HG03159 (cell line): ENCODE measurements around the gene COL18A1.
"Not testable (repeated sequence)": the region's sequence is repeated elsewhere in the genome, so short reads cannot be mapped to it uniquely, and the experiment has no call there.

Source experiments
- ATAC-seq: cut with Tn5 transposase; IDR thresholded peaks from one replicate; pipeline ENCODE4 v1.9.1; 2021; ENCODE audit warnings: mild to moderate bottlenecking, moderate library complexity; ENCODE audit not compliant: unreplicated experiment

COL18A1 gene

DNA sequence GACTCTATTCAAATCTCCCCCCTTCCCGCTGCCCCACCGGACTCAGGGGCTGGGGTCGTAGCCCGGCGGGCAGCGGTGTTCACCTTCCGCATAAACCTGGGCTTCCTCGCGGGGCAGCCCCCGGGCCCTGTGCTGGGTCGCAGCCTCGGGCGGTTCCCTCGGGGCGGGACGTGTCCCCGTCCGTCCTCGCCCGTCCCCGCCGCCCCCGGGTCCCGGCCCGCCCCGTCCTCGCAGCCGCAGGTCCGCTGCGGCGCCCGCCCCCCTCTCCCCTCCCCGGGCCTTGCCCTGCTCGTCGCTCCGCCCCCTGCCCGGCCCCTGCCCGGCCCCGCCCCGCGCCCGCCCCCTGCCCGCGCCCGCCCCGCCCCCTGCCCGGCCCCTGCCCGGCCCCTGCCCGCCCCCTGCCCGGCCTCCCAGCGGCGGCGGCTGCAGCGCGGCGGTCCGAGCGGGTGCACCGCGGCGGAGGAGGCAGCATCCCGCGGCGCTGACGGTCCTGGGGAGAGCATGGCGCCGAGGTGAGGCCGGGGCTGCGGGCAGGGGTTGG is at the start of gene COL18A1:
TSS of gene COL18A1 (plus strand) at position 436 of the 541 bp plus-strand sequence. CDS start at position 502, 66 bp downstream.
- no peak for ATAC-seq

DNA sequence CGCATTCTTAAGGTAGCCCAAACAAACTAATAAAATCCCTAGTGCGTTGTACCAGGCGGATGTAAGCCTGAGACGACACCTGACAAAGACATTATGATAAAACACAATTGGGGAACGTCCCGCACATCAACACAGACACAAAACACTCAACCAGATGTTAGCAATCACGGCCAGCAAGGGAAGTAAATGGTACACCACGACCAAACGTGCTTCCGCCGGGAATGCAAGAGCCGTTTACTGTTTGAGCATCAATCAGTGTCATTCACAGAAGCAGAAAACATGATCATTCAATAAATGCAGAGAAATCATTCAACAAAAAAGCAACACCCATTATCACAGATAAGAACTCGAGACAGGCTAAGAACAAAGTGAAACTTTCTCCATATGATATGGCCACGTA is 49.4 kb upstream of the COL18A1 start:
- ATAC-seq: no peak

DNA sequence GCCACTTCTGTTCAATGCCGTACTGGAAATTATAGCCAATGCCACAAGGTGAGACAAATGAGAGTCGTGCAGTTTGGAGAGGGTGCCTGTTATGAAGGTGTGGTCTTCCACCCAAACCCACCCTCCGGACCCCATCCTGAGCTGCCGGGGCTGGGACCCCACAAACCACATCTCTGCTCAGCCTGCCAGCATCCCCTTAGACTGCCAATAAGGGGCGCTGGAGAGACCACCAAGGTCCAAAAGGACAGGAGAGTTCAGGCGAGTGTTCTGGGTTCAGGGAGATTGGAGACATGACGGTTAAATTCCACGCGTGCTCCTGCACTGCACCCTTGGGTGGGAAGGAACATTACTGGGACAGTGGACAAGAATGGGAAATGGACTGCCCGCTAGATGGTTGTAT is 48.7 kb upstream of the COL18A1 start:
- no peak for ATAC-seq

DNA sequence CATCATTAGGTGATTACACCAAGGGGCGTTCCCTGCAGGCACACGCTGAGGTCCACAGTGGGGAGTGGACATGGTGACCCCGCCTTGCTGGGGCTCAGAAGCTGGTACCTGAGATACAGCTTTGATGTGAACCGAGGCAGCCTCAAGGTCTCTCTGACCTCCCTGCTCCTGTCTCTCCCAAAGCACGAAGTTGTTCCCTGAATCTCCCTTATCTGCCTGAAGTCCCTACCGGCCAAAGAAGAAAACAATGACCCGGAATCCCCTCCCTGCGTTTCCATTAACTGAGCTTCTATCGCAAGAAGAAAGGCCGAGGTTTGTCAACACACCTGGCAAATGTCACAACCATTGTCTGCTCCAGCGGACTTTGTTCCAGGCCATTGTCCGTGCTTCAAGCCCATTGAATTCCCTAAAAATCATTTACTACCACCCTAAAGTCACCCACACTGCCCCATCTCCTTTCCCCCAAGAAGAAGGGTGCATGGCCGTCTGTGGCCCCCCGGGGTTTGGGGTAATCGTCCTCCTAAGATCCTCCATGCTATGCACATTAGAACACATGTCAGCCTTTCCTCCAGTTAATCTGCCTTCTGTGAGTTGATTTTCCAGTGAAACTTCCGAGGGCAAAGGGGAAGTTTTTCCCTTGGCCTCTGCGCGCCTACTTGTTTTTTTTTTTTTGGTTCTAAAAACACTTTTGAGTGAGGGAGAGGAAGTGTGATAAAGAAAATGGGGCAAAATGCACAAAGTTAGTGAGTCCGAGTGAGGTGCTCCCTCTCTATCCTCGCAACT is 48.1 kb upstream of the COL18A1 start:
- no peak for ATAC-seq

DNA sequence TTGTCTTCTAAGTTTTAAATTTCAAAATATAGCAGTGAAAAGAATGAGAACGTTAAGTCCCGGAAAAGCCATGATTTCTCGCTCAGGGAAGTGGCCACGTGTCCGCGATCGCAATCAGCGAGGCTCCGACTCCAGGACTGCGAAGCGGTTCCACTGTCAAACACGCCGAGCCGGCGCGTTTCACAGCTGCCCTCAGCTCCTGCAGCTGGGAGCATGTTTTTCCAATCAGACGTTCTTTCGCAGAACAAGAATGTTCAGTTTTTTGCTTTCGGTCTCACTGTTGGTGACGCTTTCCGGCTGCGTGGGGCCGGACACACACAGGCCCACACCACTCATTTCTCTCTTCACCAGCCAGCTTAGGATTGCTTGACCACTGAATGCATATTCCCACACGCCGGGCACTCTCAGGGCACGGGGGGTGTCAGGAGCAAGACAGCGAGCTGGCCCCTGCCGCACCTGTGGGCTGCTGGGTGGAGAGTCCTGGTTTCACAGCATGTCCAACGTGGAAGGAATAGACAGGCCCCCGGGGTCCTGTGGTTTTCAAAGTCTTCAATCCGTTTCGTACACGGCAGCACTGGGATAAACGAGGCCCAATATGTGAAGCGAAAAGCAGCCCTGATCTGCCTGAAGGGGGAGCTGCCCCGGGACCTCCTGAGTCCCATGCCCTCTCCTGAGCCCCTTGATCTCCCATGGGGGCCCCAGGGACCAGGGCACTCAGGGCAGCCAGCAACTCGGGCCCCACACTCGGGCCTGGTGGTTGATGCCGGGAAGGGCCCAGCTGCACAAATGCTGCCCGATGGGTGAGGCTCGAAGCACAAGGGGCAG is 47.3 kb upstream of the COL18A1 start:
- ATAC-seq: no peak

GRCh38 chr21:45358261-45358670 is 46.7 kb upstream of the COL18A1 start:
- no peak for ATAC-seq

DNA sequence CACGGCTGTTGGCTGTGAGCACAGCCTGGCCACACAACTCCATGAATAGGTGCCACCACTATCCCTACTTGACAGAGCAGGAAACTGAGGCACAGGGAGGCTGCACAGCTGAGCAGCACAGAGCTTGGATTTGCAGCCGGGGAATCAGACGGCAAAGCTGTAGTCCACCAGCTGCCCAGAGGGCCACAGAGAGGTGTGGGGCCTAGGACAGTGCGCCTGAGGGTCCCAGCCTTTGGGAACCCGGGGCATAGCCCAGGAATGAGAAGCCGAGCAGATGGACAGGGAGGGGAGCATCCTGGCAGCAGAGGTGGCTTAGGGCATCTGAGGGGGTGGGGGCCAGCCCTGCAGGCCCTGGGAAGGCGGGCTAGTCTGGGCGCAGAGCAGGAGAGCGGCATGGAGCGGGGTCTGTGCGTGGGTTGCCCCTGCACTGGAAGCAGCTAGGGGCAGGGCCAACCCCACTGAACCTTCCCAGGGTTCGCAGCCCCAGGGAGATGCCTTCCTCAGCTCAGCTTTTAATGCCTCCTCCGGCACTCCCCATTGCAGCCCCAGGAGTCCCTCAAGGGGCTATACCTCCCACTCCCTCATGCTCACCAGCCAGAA is 46.2 kb upstream of the COL18A1 start:
- no peak for ATAC-seq

GRCh38 chr21:45359451-45360217 is 45.3 kb upstream of the COL18A1 start:
- ATAC-seq: no peak

DNA sequence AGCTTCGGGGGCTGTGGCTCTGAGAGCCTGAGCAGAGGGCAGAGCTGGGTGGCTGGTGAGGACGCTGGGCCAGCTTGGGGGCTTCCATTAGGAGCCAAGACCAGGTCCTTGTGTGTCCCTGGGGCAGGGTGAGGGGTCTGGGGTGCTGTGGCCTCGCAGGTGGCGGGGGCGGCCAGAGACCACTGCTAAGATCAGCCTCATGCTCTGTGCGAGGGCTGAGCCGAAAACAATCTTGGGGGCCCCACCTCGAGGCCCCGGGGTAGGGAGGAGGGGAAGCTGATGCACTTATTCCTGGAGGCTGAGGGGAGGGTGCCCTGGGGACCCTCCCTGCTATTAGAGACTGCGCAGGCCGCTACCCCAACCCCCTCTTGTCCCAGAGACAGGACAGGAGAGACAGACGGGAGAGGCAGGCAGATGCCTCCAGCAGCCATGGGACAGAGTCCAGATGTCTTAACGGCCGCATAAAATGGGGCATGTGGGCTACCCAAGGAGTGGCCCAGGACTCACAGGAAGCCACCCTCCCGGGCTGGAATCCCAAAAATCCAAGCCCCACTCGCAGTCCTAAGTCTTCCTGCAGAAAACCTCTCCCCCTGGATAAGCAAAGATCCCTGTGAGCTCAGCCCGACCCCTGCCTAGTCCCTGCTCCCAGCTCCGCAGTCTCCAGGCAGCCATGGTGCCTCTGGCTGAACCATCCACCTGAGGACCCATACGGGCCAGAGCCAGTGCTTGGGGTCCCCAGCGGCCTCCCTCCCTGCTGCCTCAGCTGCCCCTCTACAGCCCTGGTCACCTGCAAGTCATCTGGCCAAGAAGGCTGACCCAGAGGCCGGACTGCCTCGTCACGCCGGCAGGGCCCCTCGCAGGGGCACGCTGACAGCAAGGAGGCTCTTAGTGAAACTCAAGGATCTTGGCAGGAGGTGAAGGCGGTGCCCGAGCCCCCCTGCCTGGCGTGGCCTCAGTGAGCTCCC is 43.6 kb upstream of the COL18A1 start:
- ATAC-seq: no peak

DNA sequence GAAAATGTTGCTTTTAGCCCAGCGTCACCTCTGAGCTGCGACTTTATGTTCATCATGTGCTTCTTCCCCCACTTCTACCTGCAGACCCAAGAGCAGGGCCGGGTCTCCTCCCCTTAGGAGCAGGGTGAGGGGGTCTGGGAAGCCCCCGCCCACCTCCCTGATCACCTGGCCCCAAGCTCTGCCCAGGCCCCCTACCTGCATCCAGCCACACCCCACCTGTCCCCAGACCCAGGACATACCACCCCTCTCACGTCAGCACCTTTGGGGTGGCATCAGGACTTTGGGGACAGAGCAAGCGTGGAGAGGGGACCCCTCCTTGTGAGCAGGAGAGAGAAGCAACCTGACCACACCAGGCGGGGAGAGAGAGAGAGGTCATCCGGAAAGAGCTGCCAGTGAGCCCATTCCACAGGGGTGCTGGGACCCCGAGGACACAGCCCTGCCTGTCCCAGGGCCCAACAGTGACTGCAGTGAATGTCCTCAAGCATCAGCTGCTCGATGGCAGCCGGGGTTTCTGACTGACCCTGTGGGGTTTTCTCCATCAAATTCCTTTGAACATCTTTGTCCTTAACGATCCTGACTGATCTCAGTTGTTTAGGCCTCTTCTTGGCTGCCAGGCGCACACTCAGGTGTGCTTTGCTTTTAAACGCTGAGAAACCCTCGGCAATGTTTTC is 42.8 kb upstream of the COL18A1 start:
- no peak for ATAC-seq

DNA sequence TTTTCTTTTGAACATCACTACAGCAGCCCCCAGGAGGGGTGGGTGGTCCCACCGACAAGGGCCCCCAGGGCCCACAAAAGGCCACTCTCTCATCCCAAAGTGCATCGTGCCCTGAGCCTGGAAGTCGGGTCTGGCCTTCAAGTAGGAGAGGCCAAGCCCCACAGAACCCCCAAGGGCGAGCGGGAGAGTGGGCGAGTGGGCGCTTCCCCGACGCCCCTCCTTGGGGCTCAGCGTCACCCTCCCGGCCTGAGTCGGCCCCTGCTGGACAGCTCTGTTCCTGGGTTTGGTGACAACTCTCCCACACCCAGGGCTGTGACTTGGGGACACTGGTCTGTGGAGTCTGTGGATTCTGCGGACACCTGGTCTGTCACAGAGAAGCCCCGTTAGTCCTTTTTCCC is 42.2 kb upstream of the COL18A1 start:
- ATAC-seq: no peak

GRCh38 chr21:45363272-45363671 is 41.7 kb upstream of the COL18A1 start:
- ATAC-seq: not testable (repeated sequence)

DNA sequence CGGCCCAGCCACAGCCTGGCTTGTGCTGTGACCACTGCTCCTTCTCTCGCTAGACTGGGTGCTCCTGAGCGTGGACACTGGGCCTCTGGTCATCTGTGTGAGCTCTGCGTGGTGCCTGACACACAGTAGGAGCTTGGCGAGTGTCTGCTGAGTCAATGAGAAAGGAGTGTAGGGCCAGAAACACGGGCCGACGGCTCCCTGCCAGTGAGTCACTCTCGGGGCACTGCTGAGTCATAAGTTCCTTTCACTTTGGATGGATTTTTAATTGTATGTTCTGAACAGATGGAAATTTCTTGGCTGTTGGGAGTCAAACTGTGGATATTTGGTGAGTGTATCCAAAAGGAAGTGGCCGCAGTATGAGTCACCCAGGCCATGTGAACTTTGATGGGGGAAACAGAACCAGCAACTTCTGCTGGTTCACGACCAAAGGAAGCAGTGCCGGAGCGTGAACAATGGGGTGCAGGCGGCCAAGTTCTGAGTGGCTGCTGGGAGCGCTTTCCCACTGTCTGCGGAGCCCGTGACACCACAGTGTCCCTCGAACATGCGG is 41.0 kb upstream of the COL18A1 start:
- no peak for ATAC-seq

- no peak for ATAC-seq
Measured at GRCh38 chr21:45364468-45365185, 40.3 kb upstream of the COL18A1 start.

DNA sequence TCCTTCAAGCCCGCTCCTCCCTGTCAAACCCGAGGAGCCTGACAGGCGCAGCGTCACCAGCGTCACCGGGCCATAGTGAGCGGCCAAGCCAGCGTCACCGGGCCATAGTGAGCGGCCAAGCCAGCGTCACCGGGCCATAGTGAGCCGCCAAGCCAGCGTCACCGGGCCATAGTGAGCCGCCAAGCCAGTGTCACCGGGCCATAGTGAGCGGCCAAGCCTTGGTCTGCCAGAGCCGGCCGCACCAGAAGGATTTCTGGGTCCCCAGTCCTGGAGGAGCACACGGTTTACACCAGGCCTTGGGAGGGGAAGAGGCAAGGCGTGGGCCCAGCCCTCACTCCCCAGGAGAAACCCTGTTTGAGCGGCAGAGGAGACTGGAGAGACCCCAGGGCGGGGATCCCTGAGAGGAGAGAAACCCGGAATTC is 39.8 kb upstream of the COL18A1 start:
- ATAC-seq: no peak

- no peak for ATAC-seq
Measured at GRCh38 chr21:45365608-45366241, 39.2 kb upstream of the COL18A1 start.

DNA sequence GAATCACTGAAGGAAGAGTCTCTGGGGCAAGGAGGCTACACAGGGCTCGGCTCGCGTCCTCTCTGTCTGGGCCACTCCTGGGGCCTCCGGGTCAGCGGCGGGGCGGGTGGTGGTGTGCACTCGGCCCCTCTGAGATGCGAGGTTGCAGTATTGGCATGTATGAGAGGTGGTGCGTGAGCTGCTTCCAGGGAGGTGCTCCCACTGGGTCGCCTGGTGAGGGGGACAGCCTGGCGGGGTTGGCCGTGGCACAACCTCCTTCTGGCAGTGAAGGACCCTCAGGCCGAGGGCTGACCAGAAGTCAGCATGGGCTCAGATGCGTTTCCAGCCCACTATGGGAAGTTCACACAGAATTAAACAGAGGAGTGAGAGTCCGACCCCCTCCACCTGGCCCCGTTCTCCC is 38.5 kb upstream of the COL18A1 start:
- no peak for ATAC-seq
